ENCODE measurements around the gene TPPP2.
"Not testable (repeated sequence)": the region's sequence is repeated elsewhere in the genome, so short reads cannot be mapped to it uniquely, and the experiment has no call there.

The TPPP2 gene

GRCh38 chr14:21038441-21039422, 8.7 kb downstream of the TPPP2 start:
- DNase-seq (ENCODE audit: low read depth) = no peak

GRCh38 chr14:21039585-21040369, 9.8 kb downstream of the TPPP2 start:
- no peak for DNase-seq (ENCODE audit: low read depth)

- no peak for DNase-seq (ENCODE audit: low read depth)
Observed at GRCh38 chr14:21040370-21040925, 10.4 kb downstream of the TPPP2 start.

- DNase-seq (ENCODE audit: low read depth) = not testable (repeated sequence)
Observed at GRCh38 chr14:21040941-21041340, 10.9 kb downstream of the TPPP2 start.

GRCh38 chr14:21041676-21042433, 11.8 kb downstream of the TPPP2 start, which contains the start of gene RNASE7:
TSS of gene RNASE7 (plus strand) at chr14:21042362. CDS start at chr14:21042993, 631 bp downstream.
- DNase-seq (ENCODE audit: low read depth) = no peak

GRCh38 chr14:21042918-21043317, 12.9 kb downstream of the TPPP2 start:
- DNase-seq (ENCODE audit: low read depth) = no peak

- DNase-seq (ENCODE audit: low read depth) = no peak
Observed at GRCh38 chr14:21043387-21043973, 13.5 kb downstream of the TPPP2 start.

- no peak for DNase-seq (ENCODE audit: low read depth)
Observed at GRCh38 chr14:21043974-21044618, 14.1 kb downstream of the TPPP2 start.

- no peak for DNase-seq (ENCODE audit: low read depth)
Observed at GRCh38 chr14:21047378-21047781, 17.4 kb downstream of the TPPP2 start.

GRCh38 chr14:21048638-21049037, 18.6 kb downstream of the TPPP2 start:
- no peak for DNase-seq (ENCODE audit: low read depth)

GRCh38 chr14:21049271-21049673, 19.3 kb downstream of the TPPP2 start:
- DNase-seq (ENCODE audit: low read depth) = no peak

- no peak for DNase-seq (ENCODE audit: low read depth)
Observed at GRCh38 chr14:21050597-21050996, 20.6 kb downstream of the TPPP2 start.

GRCh38 chr14:21053184-21054122, 23.4 kb downstream of the TPPP2 start:
- no peak for DNase-seq (ENCODE audit: low read depth)

- DNase-seq (ENCODE audit: low read depth) = no peak
Observed at GRCh38 chr14:21054123-21054767, 24.2 kb downstream of the TPPP2 start.

- no peak for DNase-seq (ENCODE audit: low read depth)
Observed at GRCh38 chr14:21054768-21055145, 24.7 kb downstream of the TPPP2 start.

- no peak for DNase-seq (ENCODE audit: low read depth)
Observed at GRCh38 chr14:21055432-21056117, 25.6 kb downstream of the TPPP2 start.

- no peak for DNase-seq (ENCODE audit: low read depth)
Observed at GRCh38 chr14:21056520-21057163, 26.6 kb downstream of the TPPP2 start.
